UCSD-AML1 (cell line): ENCODE results near the gene PKN3.
"Not testable (repeated sequence)": the region's sequence is repeated elsewhere in the genome, so short reads cannot be mapped to it uniquely, and the experiment has no call there.

Experiments used
- DNase-seq: peaks from one replicate; lab custom pipeline; 2025; ENCODE audit not compliant: unreplicated experiment; lab: John Stamatoyannopoulos, UW

Gene PKN3

GRCh38 chr9:128702445-128702948 lies at the start of gene PKN3:
Gene PKN3 (plus strand): TSS chr9:128702503. CDS start chr9:128702916, 413 bp downstream.
- peak; percentile 88 for DNase-seq

- DNase-seq = no peak
Measured at GRCh38 chr9:128653908-128654307, 48.4 kb upstream of the PKN3 start.

GRCh38 chr9:128654481-128654880 lies 47.8 kb upstream of the PKN3 start:
- no peak for DNase-seq

GRCh38 chr9:128656416-128657343 lies 45.6 kb upstream of the PKN3 start, which contains the start of gene DYNC2I2:
Gene DYNC2I2 (minus strand): TSS chr9:128656847. CDS start chr9:128656726, 121 bp downstream.
- DNase-seq = peak; percentile 95

DNA sequence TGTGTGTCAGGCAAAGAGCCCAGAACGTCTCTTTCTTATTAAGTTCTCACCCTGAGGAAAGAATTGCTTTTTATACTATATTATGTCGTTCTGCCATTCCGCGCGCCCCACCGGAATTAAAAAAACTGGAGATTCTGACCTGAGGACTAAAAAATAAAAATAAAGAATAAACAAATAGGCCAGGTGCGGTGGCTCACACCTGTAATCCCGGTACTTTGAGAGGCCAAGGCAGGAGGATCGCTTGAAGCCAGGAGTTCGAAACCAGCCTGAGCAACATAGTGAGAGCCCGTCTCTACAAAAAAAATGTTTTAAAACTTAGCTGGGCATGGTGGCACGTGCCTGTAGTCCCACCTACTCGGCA lies 45.0 kb upstream of the PKN3 start:
- DNase-seq = no peak

GRCh38 chr9:128657796-128658195 lies 44.5 kb upstream of the PKN3 start:
- no peak for DNase-seq

- DNase-seq = not testable (repeated sequence)
Measured at GRCh38 chr9:128666481-128666941, 35.8 kb upstream of the PKN3 start.

GRCh38 chr9:128669786-128670185 lies 32.5 kb upstream of the PKN3 start:
- DNase-seq = no peak

DNA sequence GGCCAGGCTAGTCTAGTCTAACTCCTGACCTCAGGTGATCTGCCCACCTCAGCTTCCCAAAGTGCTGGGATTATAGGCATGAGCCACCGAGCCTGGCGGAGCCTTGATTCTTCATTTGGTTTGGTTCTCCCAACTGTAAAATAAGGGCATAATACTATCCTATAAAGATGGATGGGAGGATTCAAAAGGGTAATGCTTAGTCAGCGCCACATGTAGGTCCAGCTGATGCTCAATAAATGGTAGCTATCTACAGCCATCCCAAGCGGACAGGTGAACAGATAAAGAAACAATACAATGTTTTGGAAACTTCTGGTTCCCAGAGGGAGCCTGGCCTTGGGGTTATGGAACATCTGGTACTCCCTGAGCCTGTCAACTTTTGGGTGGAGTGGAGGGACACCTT lies 26.9 kb upstream of the PKN3 start:
- no peak for DNase-seq

- no peak for DNase-seq
Measured at GRCh38 chr9:128677794-128678193, 24.5 kb upstream of the PKN3 start.

DNA sequence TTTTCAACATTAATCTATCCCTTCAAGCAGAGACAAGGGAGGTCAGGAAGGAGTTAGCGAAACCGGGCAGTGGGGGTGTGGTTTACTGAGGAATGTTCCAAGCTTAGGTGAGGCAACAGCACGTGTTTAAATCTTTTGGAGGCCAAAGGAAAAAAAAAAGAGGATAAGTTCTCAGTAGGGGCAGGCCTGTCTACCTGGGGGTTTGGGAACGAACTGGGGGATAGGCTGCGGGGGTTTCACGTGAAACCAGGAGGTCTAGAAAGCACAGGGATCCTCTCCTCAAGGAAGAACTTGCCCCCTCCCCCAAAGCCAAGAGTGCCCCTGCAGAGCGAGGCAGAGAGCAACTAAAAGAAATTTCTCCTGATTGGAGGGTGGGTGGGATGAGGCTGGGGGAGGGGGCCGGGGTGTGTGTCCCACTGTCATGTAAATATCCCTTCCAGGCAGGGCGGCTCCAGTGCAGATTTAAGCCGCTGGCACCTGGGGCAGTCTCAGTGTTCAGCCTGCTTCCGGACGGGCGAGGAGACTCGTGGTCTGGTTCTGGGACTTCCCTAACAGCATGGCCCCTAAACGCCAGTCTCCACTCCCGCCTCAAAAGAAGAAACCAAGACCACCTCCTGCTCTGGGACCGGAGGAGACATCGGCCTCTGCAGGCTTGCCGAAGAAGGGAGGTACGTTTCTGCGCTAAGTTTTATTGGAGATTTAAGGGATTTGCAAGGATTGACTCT lies 18.8 kb upstream of the PKN3 start:
- DNase-seq = peak; percentile 52

- no peak for DNase-seq
Measured at GRCh38 chr9:128684065-128684324, 18.3 kb upstream of the PKN3 start.

GRCh38 chr9:128684325-128685199 lies 17.7 kb upstream of the PKN3 start:
- DNase-seq = peak; percentile 68

DNA sequence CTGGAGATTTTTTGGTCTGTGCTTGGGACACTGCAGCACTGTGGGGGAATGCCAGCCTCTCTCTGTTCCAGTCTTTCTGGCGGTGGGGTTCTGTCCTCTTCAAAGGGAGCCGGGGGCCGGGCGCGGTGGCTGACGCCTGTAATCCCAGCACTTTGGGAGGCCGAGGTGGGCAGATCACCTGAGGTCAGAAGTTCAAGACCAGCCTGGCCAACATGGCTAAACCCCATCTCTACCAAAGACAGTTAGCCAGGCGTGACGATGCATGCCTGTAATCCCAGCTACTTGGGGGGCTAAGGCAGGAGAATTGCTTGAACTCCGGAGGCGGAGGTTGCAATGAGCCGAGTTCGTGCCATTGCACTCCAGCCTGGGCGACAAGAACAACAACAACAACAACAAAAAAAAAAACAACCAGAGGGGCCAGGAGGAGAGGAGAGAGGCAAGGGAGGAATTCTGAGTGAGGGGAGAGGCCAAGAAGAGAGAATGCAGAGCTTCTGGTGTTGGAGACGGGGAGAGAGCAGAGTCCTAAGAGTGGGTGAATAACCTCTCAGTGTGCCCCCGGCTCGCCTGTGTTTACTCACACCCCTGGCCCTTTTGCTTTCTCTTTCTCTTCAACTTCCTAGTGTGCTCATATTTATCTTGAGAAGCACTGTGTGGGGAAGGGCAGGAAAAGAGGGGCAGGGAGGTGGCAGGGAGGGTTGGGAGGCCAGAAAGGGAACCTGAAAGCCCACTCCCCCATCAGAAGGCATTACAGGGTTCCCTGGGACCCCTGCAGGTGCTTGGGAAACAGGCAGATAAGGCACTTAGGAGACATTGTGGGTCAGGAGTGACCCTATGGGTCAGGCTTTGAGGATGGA lies 16.4 kb upstream of the PKN3 start:
- DNase-seq = peak; percentile 46

DNA sequence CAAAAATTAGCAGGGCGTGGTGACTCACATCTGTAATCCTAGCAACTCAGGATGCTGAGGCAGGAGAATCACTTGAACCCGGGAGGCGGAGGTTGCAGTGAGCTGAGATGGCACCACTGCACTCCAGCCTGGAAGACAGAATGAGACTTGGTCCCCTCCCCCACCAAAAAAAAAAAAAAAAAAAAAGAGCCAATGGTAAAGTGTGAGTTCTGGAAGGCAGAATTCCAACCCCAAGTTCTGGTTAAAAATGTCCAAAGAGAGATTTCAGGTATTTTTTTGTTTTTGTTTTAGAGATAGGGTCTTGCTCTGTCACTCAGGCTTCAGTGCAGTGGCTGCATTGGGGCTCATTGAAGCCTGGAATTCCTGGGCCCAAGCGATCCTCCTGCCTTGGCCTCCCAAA lies 14.8 kb upstream of the PKN3 start:
- DNase-seq = no peak

- DNase-seq = peak; percentile 98
Measured at GRCh38 chr9:128688501-128689292, 13.6 kb upstream of the PKN3 start, which contains the start of gene SET. Gene SET (plus strand): TSS chr9:128689222. CDS start chr9:128689583, 361 bp downstream.

DNA sequence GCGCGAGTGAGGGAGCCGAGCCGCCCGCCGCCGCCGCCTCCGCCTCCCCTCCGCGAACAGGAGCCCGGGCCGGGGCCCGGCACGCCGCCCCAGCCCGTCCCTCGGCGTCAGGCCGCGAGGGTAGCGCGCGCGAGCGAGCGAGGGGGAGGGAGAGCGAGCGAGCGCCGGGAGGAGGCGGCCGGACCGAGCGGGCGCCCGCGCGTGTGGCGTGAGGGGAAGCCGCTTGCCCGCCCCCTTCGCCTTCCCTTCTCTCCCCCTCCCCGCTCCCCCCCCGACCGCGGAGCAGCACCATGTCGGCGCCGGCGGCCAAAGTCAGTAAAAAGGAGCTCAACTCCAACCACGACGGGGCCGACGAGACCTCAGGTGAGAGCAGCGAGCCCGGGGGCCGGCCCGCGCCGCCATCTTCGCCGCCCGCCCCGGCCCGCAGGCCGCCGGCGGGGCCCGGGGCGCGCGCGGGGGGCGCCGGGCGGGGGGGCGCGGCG lies 13.0 kb upstream of the PKN3 start:
- no peak for DNase-seq

- DNase-seq = no peak
Measured at GRCh38 chr9:128689820-128690683, 12.3 kb upstream of the PKN3 start.
